SU-DHL-6 (cell line): ENCODE measurements around the gene CDK11B.

Experiments used
- EZH2phosphoT487 ChIP-seq: fragments of 200-600 bp; sonication (generic), shearing (Covaris generic); conservative IDR thresholded peaks from 2 replicates; pipeline ENCODE4 v1.6.1; 2018; ENCODE audit warnings: mild to moderate bottlenecking, antibody characterized with exemption, low read length, moderate library complexity, mixed read lengths
- TF ChIP-seq, protein P1 (sequence below): fragments of 200-600 bp; sonication (generic); IDR thresholded peaks from one replicate; pipeline ENCODE4 v1.5.1; 2017; ENCODE audit warnings: antibody characterized with exemption, mild to moderate bottlenecking, low read length, moderate library complexity; ENCODE audit not compliant: insufficient read depth, poor library complexity, severe bottlenecking

DNA sequence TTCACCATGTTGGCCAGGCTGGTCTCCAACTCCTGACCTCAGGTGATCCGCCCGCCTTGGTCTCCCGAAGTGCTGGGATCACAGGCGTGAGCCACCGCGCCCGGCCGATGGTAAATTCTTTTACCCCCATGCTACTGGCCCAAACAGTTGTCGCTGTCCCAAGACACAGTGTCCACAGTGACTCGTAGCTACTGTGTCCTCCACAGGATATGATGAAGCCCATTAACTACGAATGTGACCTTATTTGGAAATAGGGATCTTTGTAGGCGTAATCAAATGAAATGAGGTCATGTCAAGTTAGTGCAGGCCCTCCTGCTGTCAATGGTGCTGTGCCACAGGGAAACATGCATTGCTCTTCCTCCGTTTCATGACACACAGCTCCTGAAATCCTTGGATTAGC lies 67.4 kb downstream of the CDK11B start:
- TF ChIP-seq EZH2phosphoT487: no peak
- TF ChIP-seq, protein P1, sequence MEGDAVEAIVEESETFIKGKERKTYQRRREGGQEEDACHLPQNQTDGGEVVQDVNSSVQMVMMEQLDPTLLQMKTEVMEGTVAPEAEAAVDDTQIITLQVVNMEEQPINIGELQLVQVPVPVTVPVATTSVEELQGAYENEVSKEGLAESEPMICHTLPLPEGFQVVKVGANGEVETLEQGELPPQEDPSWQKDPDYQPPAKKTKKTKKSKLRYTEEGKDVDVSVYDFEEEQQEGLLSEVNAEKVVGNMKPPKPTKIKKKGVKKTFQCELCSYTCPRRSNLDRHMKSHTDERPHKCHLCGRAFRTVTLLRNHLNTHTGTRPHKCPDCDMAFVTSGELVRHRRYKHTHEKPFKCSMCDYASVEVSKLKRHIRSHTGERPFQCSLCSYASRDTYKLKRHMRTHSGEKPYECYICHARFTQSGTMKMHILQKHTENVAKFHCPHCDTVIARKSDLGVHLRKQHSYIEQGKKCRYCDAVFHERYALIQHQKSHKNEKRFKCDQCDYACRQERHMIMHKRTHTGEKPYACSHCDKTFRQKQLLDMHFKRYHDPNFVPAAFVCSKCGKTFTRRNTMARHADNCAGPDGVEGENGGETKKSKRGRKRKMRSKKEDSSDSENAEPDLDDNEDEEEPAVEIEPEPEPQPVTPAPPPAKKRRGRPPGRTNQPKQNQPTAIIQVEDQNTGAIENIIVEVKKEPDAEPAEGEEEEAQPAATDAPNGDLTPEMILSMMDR: no peak
